Measurements from ENCODE around the gene NIM1K. TPM values are rescaled to one million over a fixed set of nuclear protein-coding genes. Genes with fewer than 3 reads are reported as not detected.
A peak's percentile ranks its signal among the peaks of the same experiment; 100 is the strongest.

NIM1K gene
- total RNA-seq, 1 experiment from 2014 or later = 10.2 TPM

- Histone ChIP-seq H3K4me2 (ENCODE audit: low read depth, low read length, poor library complexity, severe bottlenecking) (peak overlapping the region; percentile 51), H3K27ac (ENCODE audit: low read length) (peak overlapping the region; percentile 83), H3K9ac (ENCODE audit: low read length) (peak overlapping the region; percentile 39; the same call in 1 of the 2 replicates), H3K27me3 (ENCODE audit: low read length) (no peaks in the 10 kb centered on the region), H3K4me3 (ENCODE audit: low read length) (peak overlapping the region; percentile 13; the same call in 1 of the 2 replicates), H2AFZ (ENCODE audit: low read length) (peak overlapping the region; percentile 41), H3K79me2 (ENCODE audit: low read length) (no peaks in the 10 kb centered on the region), H3K4me1 (ENCODE audit: low read length) (peaks cover 76% of the 10 kb centered on the region), H3K9me3 (ENCODE audit: low read length) (no peaks in the 10 kb centered on the region), H3K36me3 (ENCODE audit: insufficient read depth, low read length) (no peaks in the 10 kb centered on the region), H4K20me1 (ENCODE audit: insufficient read depth, low read depth, low read length) (no peaks in the 10 kb centered on the region), H3K9me2 (replicated peaks; ENCODE audit: insufficient read depth, low read length) (no peaks in the 10 kb centered on the region)
- DNase-seq = no peak
These were observed 41.9 kb downstream of the NIM1K start for GRCh38 chr5:43233946-43234345.

- H3K79me2 ChIP-seq (ENCODE audit: low read length) = no peaks in the 10 kb centered on the region
- no peak overlapping the region for H3K27ac ChIP-seq (ENCODE audit: low read length)
- H2AFZ ChIP-seq (ENCODE audit: low read length) = no peak overlapping the region; the same call in 1 of the 2 replicates
- H3K9me3 ChIP-seq (ENCODE audit: low read length) = no peaks in the 10 kb centered on the region
- DNase-seq = no peak
- H3K4me1 ChIP-seq (ENCODE audit: low read length) = peaks cover 57% of the 10 kb centered on the region
- no peak overlapping the region for H3K4me2 ChIP-seq (ENCODE audit: low read depth, low read length, poor library complexity, severe bottlenecking)
- H3K9ac ChIP-seq (ENCODE audit: low read length) = no peak overlapping the region
- H3K9me2 ChIP-seq (replicated peaks; ENCODE audit: insufficient read depth, low read length) = no peaks in the 10 kb centered on the region
- H3K4me3 ChIP-seq (ENCODE audit: low read length) = no peak overlapping the region
- no peaks in the 10 kb centered on the region for H3K36me3 ChIP-seq (ENCODE audit: insufficient read depth, low read length)
- no peaks in the 10 kb centered on the region for H4K20me1 ChIP-seq (ENCODE audit: insufficient read depth, low read depth, low read length)
- H3K27me3 ChIP-seq (ENCODE audit: low read length) = no peaks in the 10 kb centered on the region
These were observed 44.8 kb downstream of the NIM1K start for GRCh38 chr5:43236653-43237355.

GRCh38 chr5:43242196-43242595, 50.2 kb downstream of the NIM1K start:
- H3K9me2 ChIP-seq (replicated peaks; ENCODE audit: insufficient read depth, low read length) = no peaks in the 10 kb centered on the region
- H3K27me3 ChIP-seq (ENCODE audit: low read length) = no peaks in the 10 kb centered on the region
- no peaks in the 10 kb centered on the region for H3K36me3 ChIP-seq (ENCODE audit: insufficient read depth, low read length)
- H3K4me3 ChIP-seq (ENCODE audit: low read length) = no peak overlapping the region
- peaks cover 46% of the 10 kb centered on the region for H3K4me1 ChIP-seq (ENCODE audit: low read length)
- H3K4me2 ChIP-seq (ENCODE audit: low read depth, low read length, poor library complexity, severe bottlenecking) = no peak overlapping the region
- H4K20me1 ChIP-seq (ENCODE audit: insufficient read depth, low read depth, low read length) = no peaks in the 10 kb centered on the region
- H3K9me3 ChIP-seq (ENCODE audit: low read length) = no peaks in the 10 kb centered on the region
- no peak overlapping the region for H3K9ac ChIP-seq (ENCODE audit: low read length)
- no peak overlapping the region for H3K27ac ChIP-seq (ENCODE audit: low read length)
- no peak overlapping the region for H2AFZ ChIP-seq (ENCODE audit: low read length)
- DNase-seq = peak; percentile 41
- no peaks in the 10 kb centered on the region for H3K79me2 ChIP-seq (ENCODE audit: low read length)

GRCh38 chr5:43243270-43243669, 51.2 kb downstream of the NIM1K start:
- DNase-seq = peak; percentile 56
- Histone ChIP-seq H3K4me2 (ENCODE audit: low read depth, low read length, poor library complexity, severe bottlenecking) (peak overlapping the region; percentile 51), H3K79me2 (ENCODE audit: low read length) (no peaks in the 10 kb centered on the region), H3K9ac (ENCODE audit: low read length) (0 out of 2 replicates have a peak overlapping the region, but pooled peaks have one; percentile 2), H3K27me3 (ENCODE audit: low read length) (no peaks in the 10 kb centered on the region), H3K9me3 (ENCODE audit: low read length) (no peaks in the 10 kb centered on the region), H3K4me1 (ENCODE audit: low read length) (peaks cover 41% of the 10 kb centered on the region), H3K27ac (ENCODE audit: low read length) (no peak overlapping the region; the same call in 1 of the 2 replicates), H3K36me3 (ENCODE audit: insufficient read depth, low read length) (no peaks in the 10 kb centered on the region), H3K9me2 (replicated peaks; ENCODE audit: insufficient read depth, low read length) (no peaks in the 10 kb centered on the region), H4K20me1 (ENCODE audit: insufficient read depth, low read depth, low read length) (no peaks in the 10 kb centered on the region), H3K4me3 (ENCODE audit: low read length) (no peak overlapping the region), H2AFZ (ENCODE audit: low read length) (no peak overlapping the region)

- peak; percentile 52 for DNase-seq
- peak overlapping the region; percentile 51 for H3K4me2 ChIP-seq (ENCODE audit: low read depth, low read length, poor library complexity, severe bottlenecking)
- H3K27ac ChIP-seq (ENCODE audit: low read length) = peak overlapping the region; percentile 17; the same call in 1 of the 2 replicates
- no peaks in the 10 kb centered on the region for H3K9me3 ChIP-seq (ENCODE audit: low read length)
- H3K27me3 ChIP-seq (ENCODE audit: low read length) = no peaks in the 10 kb centered on the region
- H4K20me1 ChIP-seq (ENCODE audit: insufficient read depth, low read depth, low read length) = no peaks in the 10 kb centered on the region
- H3K36me3 ChIP-seq (ENCODE audit: insufficient read depth, low read length) = no peaks in the 10 kb centered on the region
- H3K9ac ChIP-seq (ENCODE audit: low read length) = peak overlapping the region; percentile 47
- no peaks in the 10 kb centered on the region for H3K79me2 ChIP-seq (ENCODE audit: low read length)
- H3K4me3 ChIP-seq (ENCODE audit: low read length) = 0 out of 2 replicates have a peak overlapping the region, but pooled peaks have one; percentile 10
- no peaks in the 10 kb centered on the region for H3K9me2 ChIP-seq (replicated peaks; ENCODE audit: insufficient read depth, low read length)
- H2AFZ ChIP-seq (ENCODE audit: low read length) = peak overlapping the region; percentile 66
- peaks cover 38% of the 10 kb centered on the region for H3K4me1 ChIP-seq (ENCODE audit: low read length)
These were observed 53.0 kb downstream of the NIM1K start for GRCh38 chr5:43244823-43245565.

GRCh38 chr5:43245724-43246385, 53.8 kb downstream of the NIM1K start:
- no peaks in the 10 kb centered on the region for H3K36me3 ChIP-seq (ENCODE audit: insufficient read depth, low read length)
- H3K27ac ChIP-seq (ENCODE audit: low read length) = no peak overlapping the region
- no peaks in the 10 kb centered on the region for H3K9me2 ChIP-seq (replicated peaks; ENCODE audit: insufficient read depth, low read length)
- H3K27me3 ChIP-seq (ENCODE audit: low read length) = no peaks in the 10 kb centered on the region
- peak; percentile 38 for DNase-seq
- no peak overlapping the region for H3K9ac ChIP-seq (ENCODE audit: low read length)
- H2AFZ ChIP-seq (ENCODE audit: low read length) = peak overlapping the region; percentile 66; the same call in 1 of the 2 replicates
- H4K20me1 ChIP-seq (ENCODE audit: insufficient read depth, low read depth, low read length) = no peaks in the 10 kb centered on the region
- H3K9me3 ChIP-seq (ENCODE audit: low read length) = no peaks in the 10 kb centered on the region
- peaks cover 38% of the 10 kb centered on the region for H3K4me1 ChIP-seq (ENCODE audit: low read length)
- no peaks in the 10 kb centered on the region for H3K79me2 ChIP-seq (ENCODE audit: low read length)
- H3K4me3 ChIP-seq (ENCODE audit: low read length) = no peak overlapping the region
- no peak overlapping the region for H3K4me2 ChIP-seq (ENCODE audit: low read depth, low read length, poor library complexity, severe bottlenecking)

GRCh38 chr5:43251754-43252153, 59.7 kb downstream of the NIM1K start:
- Histone ChIP-seq H3K36me3 (ENCODE audit: insufficient read depth, low read length) (no peaks in the 10 kb centered on the region), H3K4me2 (ENCODE audit: low read depth, low read length, poor library complexity, severe bottlenecking) (no peak overlapping the region), H3K9ac (ENCODE audit: low read length) (no peak overlapping the region), H3K79me2 (ENCODE audit: low read length) (no peaks in the 10 kb centered on the region), H3K9me3 (ENCODE audit: low read length) (no peaks in the 10 kb centered on the region), H3K4me1 (ENCODE audit: low read length) (peaks cover 17% of the 10 kb centered on the region), H3K27ac (ENCODE audit: low read length) (no peak overlapping the region), H3K27me3 (ENCODE audit: low read length) (no peaks in the 10 kb centered on the region), H2AFZ (ENCODE audit: low read length) (no peak overlapping the region), H3K9me2 (replicated peaks; ENCODE audit: insufficient read depth, low read length) (no peaks in the 10 kb centered on the region), H3K4me3 (ENCODE audit: low read length) (no peak overlapping the region), H4K20me1 (ENCODE audit: insufficient read depth, low read depth, low read length) (no peaks in the 10 kb centered on the region)
- DNase-seq = no peak

- no peaks in the 10 kb centered on the region for H3K36me3 ChIP-seq (ENCODE audit: insufficient read depth, low read length)
- H3K27ac ChIP-seq (ENCODE audit: low read length) = no peak overlapping the region
- H3K79me2 ChIP-seq (ENCODE audit: low read length) = no peaks in the 10 kb centered on the region
- H3K9ac ChIP-seq (ENCODE audit: low read length) = no peak overlapping the region
- peak; percentile 39 for DNase-seq
- H3K4me2 ChIP-seq (ENCODE audit: low read depth, low read length, poor library complexity, severe bottlenecking) = no peak overlapping the region
- H3K9me3 ChIP-seq (ENCODE audit: low read length) = no peaks in the 10 kb centered on the region
- H4K20me1 ChIP-seq (ENCODE audit: insufficient read depth, low read depth, low read length) = no peaks in the 10 kb centered on the region
- H3K9me2 ChIP-seq (replicated peaks; ENCODE audit: insufficient read depth, low read length) = no peaks in the 10 kb centered on the region
- peaks cover 17% of the 10 kb centered on the region for H3K4me1 ChIP-seq (ENCODE audit: low read length)
- H3K4me3 ChIP-seq (ENCODE audit: low read length) = no peak overlapping the region
- no peaks in the 10 kb centered on the region for H3K27me3 ChIP-seq (ENCODE audit: low read length)
- no peak overlapping the region for H2AFZ ChIP-seq (ENCODE audit: low read length)
These were observed 63.7 kb downstream of the NIM1K start for GRCh38 chr5:43255704-43256103.
